ENCODE results near the gene RPS6KC1.

- no peak for TF ChIP-seq CTCF (IDR thresholded peaks at IDR 0.05; ENCODE audit: low read depth, low read length, poor library complexity, severe bottlenecking)
- no peak for TF ChIP-seq EZH2phosphoT487 (IDR thresholded peaks at IDR 0.05; ENCODE audit: borderline replicate concordance, low read length)
Observed at GRCh38 chr1:213089924-213090677, 39.1 kb downstream of the RPS6KC1 start.

All from DOHH2 (cell line).